ENCODE data around the gene TNIK. TPM values are rescaled to one million over a fixed set of nuclear protein-coding genes. Genes with fewer than 3 reads are reported as not detected.

The TNIK gene
- total RNA-seq, 1 donor, result 24.2 TPM

DNA sequence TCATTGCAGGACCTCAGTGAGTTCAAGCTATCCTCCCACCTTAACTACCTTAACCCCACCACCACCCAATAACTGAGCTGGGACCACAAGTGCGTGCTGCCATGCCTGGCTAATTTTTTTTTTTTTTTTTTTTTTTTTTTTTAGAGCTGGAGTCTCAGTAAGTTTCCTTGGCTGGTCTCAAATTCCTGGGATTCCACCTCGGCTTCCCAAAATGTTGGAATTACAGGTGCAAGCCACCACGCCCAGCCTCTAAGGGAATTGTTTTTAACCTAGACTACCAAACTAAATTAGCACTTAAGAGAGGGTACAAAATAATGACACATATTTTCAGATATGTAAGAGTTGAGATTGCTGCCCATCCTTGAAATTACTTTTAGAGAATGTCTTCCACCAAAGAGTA lies 4.3 kb upstream of the TNIK start:
- H3K4me3 ChIP-seq (ENCODE audit: low read depth, low read length), result no peak overlapping the region
- TF ChIP-seq, protein P1, sequence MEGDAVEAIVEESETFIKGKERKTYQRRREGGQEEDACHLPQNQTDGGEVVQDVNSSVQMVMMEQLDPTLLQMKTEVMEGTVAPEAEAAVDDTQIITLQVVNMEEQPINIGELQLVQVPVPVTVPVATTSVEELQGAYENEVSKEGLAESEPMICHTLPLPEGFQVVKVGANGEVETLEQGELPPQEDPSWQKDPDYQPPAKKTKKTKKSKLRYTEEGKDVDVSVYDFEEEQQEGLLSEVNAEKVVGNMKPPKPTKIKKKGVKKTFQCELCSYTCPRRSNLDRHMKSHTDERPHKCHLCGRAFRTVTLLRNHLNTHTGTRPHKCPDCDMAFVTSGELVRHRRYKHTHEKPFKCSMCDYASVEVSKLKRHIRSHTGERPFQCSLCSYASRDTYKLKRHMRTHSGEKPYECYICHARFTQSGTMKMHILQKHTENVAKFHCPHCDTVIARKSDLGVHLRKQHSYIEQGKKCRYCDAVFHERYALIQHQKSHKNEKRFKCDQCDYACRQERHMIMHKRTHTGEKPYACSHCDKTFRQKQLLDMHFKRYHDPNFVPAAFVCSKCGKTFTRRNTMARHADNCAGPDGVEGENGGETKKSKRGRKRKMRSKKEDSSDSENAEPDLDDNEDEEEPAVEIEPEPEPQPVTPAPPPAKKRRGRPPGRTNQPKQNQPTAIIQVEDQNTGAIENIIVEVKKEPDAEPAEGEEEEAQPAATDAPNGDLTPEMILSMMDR (IDR thresholded peaks at IDR 0.05; ENCODE audit: insufficient read depth, low read length), result no peak
- no peak for DNase-seq (ENCODE audit: low read depth)

DNA sequence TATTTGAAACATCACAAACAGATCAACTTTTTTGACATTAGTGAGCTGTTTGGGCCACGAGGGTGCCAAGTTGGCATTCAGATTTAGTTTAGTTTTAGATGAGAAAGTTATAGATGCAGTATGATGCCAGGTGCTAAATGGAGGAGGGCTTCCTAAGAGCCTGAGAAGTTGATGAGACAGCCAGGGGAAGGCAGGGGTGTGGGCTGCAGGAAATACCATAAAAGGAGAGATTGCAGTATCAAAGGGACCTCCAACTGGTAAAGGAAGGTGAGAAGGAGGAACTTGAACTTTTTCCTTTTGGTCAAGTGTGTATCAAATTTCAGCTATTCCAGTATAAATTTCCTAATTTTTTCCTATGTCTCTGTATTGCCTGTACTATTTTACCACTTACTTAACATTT lies 2.0 kb upstream of the TNIK start:
- TF ChIP-seq, protein P1 (IDR thresholded peaks at IDR 0.05; ENCODE audit: insufficient read depth, low read length), result no peak
- no peak for DNase-seq (ENCODE audit: low read depth)
- H3K4me3 ChIP-seq (ENCODE audit: low read depth, low read length), result no peak overlapping the region

DNA sequence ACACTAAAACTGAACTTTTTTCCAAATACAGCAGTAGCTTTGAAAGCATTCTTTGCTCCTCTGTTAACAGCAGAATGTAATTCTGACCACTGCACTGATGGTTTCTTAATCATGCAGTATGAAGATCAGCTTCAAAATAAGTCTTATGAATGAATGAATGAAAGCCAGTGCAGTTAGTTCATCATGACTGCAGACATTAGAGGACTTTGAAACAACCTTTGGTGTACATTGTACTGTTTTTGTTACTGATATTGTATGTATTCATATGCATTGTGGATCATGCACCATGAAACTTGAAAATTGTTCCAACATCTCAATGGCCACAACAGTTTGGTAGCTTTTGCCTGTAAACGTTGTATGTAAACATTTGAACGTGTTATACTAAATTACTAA lies 1.3 kb upstream of the TNIK start:
- TF ChIP-seq, protein P1 (IDR thresholded peaks at IDR 0.05; ENCODE audit: insufficient read depth, low read length), result no peak
- no peak for DNase-seq (ENCODE audit: low read depth)
- peak overlapping the region; percentile 87 for H3K4me3 ChIP-seq (ENCODE audit: low read depth, low read length)

DNA sequence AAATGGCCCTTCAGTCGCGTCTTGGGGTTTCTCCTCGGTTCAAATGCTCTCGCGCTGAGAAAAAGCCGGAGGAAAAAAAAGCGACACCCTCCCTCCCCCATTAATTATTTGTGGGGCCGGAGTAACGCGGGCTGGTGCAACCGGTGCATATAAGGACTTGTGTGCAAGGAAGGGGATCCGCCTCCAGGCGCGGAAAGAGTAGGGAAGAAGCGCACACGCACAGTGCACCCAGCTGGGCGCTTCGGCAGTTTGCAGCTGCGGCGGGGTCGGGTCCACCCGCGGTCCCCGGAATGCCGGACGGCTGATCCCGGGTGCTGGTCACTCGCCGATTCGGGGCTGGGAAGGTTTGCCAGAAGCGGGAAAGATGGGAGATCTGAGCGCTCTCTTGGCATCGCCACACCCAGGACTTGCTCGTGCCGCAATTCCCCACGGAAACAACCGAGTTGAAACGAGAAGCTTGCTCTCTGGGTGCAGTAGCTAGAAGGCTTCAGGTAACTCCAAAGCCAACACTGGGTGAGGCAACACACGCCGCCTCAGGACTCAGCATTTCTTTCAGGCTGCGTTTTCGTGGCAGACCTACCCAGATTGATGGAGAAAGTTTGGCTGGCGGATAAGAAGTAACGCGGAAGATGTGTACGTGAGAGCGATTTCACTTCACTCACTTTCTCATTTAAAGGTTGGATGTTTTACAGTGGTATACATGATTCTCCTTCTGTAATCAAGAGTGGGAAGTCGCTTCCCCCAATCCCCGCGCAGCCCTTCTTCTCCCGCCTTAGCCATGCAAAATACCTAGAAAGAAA lies 720 bp upstream of the TNIK start:
- peak; percentile 75 for DNase-seq (ENCODE audit: low read depth)
- peak overlapping the region; percentile 87 for H3K4me3 ChIP-seq (ENCODE audit: low read depth, low read length)
- TF ChIP-seq, protein P1 (IDR thresholded peaks at IDR 0.05; ENCODE audit: insufficient read depth, low read length), result no peak

DNA sequence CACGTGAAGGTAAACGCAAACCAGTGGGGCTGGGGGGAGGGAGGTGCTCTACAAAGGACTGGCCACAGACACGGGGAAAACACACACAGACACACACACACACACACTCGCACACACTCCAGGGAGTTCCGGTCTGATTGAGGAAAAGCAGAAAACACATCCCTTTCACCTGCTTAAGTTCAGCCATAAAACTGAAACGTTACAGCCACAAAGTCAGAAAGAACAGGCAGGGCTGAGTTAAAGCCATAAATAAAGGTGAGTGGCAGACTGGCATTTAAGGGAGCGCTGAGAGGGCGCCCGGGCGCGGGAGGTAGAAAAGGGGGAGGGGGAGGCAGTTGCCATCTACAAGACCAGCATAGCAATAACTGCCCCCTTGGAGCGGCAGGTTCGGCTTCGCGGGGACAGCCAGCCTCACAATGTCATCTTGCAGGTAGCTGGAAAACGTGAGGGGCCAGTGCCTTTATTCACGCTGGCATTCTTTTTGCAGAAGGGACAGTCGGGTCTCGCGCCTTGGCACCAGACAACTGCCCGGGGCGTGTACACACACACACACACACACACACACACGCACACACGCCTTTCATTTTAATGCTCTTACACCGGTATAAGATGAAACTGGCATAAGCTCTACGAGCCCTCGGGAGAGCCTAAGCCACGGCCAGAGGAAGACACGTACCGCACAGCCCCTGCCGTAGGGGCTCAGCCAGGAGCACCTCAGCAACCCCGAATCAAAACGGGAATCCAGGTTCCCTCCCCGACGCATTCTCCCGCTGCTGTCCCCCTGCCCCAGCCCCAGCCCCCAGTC lies 866 bp downstream of the TNIK start:
- DNase-seq (ENCODE audit: low read depth), result peak; percentile 50
- TF ChIP-seq, protein P1 (IDR thresholded peaks at IDR 0.05; ENCODE audit: insufficient read depth, low read length), result no peak
- peak overlapping the region; percentile 87 for H3K4me3 ChIP-seq (ENCODE audit: low read depth, low read length)

DNA sequence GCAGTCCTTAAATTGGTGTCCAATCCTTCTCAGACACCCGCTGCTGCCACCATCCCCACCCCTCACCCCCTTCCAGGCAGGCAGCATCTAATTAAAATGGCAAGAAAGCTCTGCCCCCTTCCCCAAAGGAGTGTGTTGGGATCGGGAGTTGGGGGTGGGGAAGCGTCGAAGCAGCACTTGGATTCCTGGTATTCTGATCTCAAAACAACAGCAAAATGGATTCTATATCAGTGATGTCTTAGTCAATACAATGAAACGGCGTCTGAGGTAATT lies 1.4 kb downstream of the TNIK start:
- peak overlapping the region; percentile 87 for H3K4me3 ChIP-seq (ENCODE audit: low read depth, low read length)
- no peak for DNase-seq (ENCODE audit: low read depth)
- TF ChIP-seq, protein P1 (IDR thresholded peaks at IDR 0.05; ENCODE audit: insufficient read depth, low read length), result no peak

Data from fibroblast of the aortic adventitia (primary cell).